Kidney epithelial cell (primary cell): ENCODE results near the gene TMX1. TPM values are rescaled to one million over a fixed set of nuclear protein-coding genes. Genes with fewer than 3 reads are reported as not detected.

Source experiments
- DNase-seq: peaks from one replicate; pipeline ENCODE4 v3.0.0-alpha.2; 2010; ENCODE audit warnings: low read depth
- H3K27me3 ChIP-seq: 2 replicates; pipeline ENCODE4 v1.6.0; 2011; ENCODE audit warnings: low read length; ENCODE audit not compliant: control insufficient read depth, insufficient read depth
- H3K36me3 ChIP-seq: 2 replicates; pipeline ENCODE4 v1.5.1; 2011; ENCODE audit warnings: low read length; ENCODE audit not compliant: control insufficient read depth, insufficient read depth
- H3K4me3 ChIP-seq: 2 replicates; pipeline ENCODE4 v1.5.1; 2011; ENCODE audit warnings: low read depth, mild to moderate bottlenecking, control low read depth, low read length
- CTCF ChIP-seq: IDR thresholded peaks from 2 replicates; pipeline ENCODE4 v1.5.1; 2011; ENCODE audit warnings: mild to moderate bottlenecking, moderate library complexity, low read length, control low read depth, inconsistent platforms; ENCODE audit not compliant: insufficient read depth, poor library complexity, severe bottlenecking
- total RNA-seq: library from RNA; depleted of rRNA; stranded (reverse); fragments of >200 nt; gene quantifications from 2 replicates; pipeline ENCODE4 v1.2.3, GENCODE V29; 2015

Gene TMX1
- total RNA-seq, 1 donor from 2014 or later = 34.3 TPM

- no peak for DNase-seq
- H3K4me3 ChIP-seq = no peak overlapping the region
- H3K27me3 ChIP-seq = no peaks in the 10 kb centered on the region
- H3K36me3 ChIP-seq = no peaks in the 10 kb centered on the region
- no peak for TF ChIP-seq CTCF
Observed at GRCh38 chr14:51258788-51259187, 18.7 kb downstream of the TMX1 start.

DNA sequence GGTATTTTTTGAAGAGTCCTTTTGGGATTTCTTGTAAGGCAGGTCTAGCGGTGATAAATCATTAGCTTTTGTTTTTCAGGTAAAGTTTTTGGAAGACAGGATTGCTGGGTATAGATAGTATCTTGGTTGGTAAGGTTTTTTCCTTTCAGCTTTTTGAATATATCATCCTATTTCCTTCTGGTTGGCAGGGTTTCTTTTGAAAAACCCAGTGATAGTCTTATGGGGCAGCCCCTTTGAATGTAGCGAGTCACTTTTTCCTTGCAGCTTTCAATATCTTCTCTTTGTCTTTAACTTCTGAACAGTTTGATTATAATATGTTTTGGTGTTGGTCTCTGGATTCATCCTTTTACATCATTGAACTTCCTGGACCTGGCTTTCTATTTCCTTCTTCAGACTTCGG, 20.2 kb downstream of the TMX1 start:
- H3K27me3 ChIP-seq = no peaks in the 10 kb centered on the region
- H3K4me3 ChIP-seq = no peak overlapping the region
- TF ChIP-seq CTCF = no peak
- DNase-seq = no peak
- no peaks in the 10 kb centered on the region for H3K36me3 ChIP-seq

DNA sequence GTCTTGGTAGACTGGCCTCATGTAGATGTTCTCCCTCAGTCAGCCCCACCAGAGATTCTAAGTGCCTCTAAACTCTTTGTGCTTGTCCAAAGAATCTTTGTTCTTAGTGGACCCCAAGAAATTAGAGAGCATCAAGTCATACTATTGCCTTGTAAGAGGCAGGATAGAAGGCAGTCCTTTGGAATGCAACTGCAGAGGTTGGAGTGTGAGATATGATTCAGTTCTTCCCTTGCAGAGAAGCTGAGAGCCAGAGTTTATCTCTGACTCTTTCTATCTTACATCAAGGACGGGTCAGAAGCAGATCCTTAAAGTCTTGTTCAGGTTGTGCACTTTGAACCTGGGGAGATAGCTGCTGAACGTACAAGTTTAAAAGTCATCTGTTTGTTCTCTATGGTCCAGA, 21.1 kb downstream of the TMX1 start:
- no peak for DNase-seq
- Histone ChIP-seq H3K36me3 (no peaks in the 10 kb centered on the region), H3K4me3 (no peak overlapping the region), H3K27me3 (no peaks in the 10 kb centered on the region)
- TF ChIP-seq CTCF = no peak

GRCh38 chr14:51262868-51263267, 22.8 kb downstream of the TMX1 start:
- no peak for TF ChIP-seq CTCF
- H3K36me3 ChIP-seq = no peaks in the 10 kb centered on the region
- no peak for DNase-seq
- no peaks in the 10 kb centered on the region for H3K27me3 ChIP-seq
- no peak overlapping the region for H3K4me3 ChIP-seq

GRCh38 chr14:51269634-51270033, 29.6 kb downstream of the TMX1 start:
- Histone ChIP-seq H3K36me3 (no peaks in the 10 kb centered on the region), H3K4me3 (no peak overlapping the region), H3K27me3 (no peaks in the 10 kb centered on the region)
- no peak for TF ChIP-seq CTCF
- no peak for DNase-seq

GRCh38 chr14:51276605-51277004, 36.6 kb downstream of the TMX1 start:
- TF ChIP-seq CTCF = no peak
- Histone ChIP-seq H3K27me3 (no peaks in the 10 kb centered on the region), H3K36me3 (no peaks in the 10 kb centered on the region), H3K4me3 (no peak overlapping the region)
- no peak for DNase-seq
